HG02798 (cell line): ENCODE results near the gene RARA.

Source experiments
- ATAC-seq: cut with Tn5 transposase; IDR thresholded peaks from one replicate; pipeline ENCODE4 v1.9.1; 2021; ENCODE audit warnings: mild to moderate bottlenecking; ENCODE audit not compliant: unreplicated experiment, poor library complexity

The RARA gene

DNA sequence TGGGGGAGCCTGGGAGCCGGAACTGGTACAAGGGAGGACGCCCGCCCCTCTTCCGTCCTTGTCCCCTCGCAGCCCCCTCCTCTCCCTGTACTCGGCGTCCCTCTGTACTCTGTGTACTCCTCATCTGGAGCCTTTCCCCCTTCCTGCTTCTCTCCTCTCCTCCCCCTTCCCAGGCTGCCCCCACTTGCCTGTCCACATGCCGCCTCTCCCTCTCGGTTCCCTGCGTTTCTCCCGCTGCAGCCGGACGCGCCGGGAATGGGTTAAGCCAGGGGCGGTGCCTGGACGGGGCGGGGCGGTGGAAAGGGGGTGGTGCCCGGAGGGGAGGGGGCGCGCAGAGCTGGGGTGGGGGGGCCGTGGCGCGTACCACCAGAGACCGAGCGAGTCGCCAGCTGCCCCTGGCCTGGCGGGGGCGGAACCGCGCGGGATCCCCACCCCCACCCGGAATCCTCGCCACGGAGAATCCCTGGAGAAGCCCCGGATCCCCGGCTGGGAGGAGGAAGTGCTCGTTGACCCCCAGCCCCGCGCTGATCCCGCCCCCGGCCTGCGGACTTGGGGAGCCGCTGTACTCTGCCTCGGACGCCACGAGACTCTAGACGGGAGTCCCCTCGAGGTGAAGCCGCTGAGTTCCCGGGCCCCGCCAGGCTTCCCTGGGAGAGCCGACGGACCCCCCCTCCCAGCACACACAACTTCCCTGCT, 33.0 kb downstream of the RARA start:
- no peak for ATAC-seq

DNA sequence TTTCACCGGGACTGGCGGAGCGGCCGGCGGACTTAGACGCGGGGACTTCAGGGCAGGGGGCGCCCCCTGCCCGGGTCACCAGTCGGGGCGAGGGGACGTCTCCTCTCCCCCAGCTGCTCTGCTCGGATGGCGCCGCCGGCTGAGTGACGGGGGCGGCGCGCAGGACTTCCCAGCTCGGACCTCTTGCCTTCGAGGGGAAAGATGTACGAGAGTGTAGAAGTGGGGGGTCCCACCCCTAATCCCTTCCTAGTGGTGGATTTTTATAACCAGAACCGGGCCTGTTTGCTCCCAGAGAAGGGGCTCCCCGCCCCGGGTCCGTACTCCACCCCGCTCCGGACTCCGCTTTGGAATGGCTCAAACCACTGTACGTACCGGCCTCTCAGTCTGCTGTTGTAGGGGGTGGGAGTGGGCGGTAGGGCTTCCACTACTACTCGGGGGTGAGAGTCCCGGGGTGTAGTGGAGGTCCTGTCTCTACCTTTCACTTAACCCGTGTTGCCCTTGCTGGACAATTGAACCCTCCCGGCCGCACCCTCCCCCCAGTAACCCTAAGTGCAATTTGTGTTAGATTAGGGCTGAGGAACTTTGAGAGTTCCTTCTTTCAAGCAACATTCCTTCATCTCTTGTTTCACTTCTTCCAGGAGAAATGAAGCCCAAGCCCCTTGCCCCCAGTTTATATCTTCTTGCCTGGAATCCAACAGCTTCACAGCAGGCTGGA, 33.7 kb downstream of the RARA start:
- no peak for ATAC-seq

DNA sequence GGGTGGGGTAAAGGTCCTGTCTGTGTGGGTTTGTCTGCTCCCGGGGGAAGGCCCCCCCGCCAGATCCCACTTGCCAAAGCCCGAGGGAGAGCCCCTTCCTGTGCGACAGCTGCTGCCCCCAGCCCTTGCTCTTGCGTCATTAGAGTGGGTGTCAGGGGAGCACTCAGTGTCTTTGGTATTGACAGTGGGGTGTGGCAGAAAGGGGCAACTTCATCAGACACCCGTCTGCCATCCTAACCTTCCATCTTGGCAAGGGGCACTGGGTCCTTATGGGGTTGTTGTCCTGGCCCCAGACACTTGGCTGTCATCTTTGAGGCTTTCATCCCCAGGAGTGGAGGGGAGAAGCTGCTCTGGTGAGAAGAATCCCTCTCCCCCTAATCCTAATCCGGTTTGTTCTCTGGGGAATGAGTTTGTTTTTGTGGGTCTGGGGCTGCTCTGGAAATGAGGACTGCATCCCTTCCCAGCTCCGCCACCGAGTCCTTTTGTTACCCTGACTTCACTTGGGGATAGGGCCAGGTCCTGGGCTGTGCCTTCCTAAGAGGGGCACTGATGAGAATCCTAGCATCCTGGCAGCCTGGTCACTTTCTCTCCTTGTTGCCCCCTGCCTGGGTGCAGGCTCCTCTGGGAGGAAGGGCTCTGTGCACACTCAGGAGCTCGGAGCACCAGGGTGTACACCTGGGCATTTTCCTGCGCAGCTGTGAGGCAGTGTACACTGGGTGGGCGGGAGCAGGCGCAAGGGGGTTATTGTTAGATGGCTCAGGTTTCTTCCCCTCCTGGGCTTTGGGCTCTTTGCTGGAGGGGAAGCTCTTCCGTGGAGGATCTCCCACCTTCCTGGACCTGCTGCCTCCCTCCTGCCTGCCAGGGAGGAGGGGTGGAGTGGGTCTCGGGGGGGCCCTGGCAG, 34.5 kb downstream of the RARA start:
- ATAC-seq: no peak

DNA sequence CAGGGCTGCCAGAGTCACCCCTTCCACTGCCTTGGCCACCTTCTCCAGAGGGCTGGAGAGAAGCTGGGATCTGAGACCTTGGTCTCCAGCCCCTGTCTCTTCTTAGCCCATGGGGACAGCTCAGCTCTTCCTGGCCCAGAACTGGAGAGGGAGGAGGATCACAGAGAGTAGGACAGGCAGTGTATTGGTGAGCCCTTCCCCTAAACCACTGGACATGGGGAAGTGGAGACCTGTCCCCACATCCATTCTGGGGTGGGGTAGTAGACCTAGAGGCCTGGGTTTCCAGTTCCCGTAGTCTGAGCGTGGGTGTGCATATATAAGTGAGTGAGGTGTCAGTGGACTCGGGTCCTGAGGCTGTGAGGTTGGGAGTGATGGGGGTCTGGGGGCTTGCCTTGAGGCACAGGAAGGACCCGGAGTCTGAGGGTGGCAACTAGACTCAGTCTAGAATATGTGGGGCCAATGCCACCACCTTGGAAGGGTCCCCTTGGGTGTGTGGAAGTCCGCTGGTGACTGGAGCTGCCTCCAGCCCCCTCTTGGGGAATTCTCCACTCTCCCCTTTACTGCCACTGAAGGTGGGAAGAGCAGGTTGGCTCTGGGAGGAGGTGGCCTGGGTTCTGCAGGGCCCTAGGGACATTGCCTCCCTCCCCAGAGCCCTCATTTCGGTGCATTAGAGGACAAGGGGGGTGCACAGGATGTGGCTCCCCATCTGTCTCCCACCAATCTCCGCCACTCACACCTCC, 35.6 kb downstream of the RARA start:
- no peak for ATAC-seq

DNA sequence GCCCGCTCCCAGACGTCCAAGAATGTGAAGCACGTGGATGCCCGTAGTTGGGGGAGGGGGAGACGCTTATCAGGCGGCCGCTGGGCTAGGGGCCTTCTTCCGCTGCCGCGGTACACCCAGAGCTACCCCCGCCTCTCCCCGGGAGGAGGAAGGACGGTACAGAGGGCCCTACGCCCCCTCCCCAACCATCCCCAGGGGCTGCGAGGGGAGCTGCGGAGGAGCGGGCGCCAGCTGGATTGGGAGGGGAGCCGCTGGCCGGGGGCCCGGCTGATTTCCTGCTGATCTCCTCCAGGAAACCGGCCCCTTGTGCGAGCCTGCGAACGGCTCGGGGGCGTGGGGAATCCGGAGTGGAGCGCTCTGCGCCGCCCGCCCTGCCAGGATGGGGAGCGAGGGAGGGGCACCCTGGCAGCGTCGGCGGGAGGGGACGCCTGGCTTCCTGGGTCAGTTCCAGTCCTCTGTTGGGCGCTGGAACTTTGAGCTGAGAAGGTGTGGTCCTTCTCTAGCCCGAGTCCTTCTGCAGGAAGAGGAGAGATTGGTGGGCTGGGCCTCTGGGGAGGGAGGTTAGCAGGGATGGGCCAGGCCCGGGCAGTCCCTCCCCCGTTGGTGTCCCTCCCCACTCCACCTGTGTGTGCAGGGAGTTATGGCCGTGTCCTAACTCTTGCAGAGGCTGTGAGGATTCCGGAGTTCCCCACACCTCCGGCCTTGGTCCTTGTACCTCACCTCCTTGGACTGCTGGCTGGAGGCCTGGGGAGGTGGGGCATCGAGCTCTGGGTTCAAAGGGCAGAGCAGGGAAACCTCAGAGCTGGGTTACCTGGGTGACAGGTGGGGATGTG, 36.4 kb downstream of the RARA start:
- no peak for ATAC-seq

DNA sequence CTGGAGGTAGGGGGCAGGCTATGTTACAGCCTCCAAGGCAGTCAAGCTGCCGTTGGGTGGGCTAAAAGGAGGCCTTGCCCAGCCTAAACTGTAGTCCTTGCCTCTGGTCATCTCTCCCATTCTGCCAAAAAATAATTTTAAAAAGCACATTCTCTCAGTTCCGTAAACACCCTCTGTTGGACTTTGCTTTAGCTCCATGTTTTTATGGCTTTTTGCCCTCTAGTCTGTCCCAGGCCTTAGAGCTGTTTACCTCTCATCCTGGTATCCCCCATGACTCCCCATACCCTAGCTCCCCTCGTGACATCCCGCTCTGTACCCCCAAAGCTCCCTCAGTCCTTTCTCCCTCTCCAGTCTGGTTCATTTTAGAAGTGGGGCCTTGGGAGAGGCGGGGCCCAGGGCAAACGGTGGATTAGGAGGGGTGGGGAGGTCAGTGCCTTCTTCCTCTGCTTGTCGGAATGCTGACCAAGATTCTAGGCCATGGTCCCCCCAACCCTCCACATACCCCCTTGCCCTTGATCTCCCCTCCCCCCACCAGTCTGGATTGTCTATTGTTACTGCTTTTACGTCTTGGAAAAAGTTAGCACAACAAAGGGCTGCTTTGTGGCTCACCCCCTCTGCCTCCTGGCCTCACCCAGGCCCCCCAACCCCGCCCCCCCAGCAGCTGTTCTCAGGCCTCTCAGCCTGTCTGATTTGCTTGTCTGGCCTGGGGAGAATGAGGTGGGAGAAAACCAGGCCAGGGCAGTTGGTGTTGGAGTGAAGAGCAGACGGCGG, 37.2 kb downstream of the RARA start:
- no peak for ATAC-seq

DNA sequence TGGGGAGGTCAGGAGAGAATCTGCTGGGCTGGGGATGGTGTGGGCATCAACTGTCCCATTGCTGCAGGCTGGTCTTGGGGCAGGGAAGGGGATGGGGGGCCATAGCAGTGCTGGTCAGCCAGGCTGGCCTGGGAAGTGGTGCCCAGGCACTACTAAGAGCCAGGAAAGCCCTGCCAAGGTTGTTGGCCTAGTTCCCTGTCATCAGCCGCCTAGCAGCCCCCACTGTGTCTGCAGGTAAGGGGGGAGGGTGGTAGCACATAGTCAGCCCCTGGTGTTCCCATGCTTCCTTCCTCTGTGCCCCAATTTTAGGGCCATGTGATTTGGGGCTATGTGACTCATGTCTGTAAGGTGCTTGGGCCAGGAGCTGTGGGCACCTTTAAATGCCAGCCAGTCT, 37.8 kb downstream of the RARA start:
- ATAC-seq: no peak

DNA sequence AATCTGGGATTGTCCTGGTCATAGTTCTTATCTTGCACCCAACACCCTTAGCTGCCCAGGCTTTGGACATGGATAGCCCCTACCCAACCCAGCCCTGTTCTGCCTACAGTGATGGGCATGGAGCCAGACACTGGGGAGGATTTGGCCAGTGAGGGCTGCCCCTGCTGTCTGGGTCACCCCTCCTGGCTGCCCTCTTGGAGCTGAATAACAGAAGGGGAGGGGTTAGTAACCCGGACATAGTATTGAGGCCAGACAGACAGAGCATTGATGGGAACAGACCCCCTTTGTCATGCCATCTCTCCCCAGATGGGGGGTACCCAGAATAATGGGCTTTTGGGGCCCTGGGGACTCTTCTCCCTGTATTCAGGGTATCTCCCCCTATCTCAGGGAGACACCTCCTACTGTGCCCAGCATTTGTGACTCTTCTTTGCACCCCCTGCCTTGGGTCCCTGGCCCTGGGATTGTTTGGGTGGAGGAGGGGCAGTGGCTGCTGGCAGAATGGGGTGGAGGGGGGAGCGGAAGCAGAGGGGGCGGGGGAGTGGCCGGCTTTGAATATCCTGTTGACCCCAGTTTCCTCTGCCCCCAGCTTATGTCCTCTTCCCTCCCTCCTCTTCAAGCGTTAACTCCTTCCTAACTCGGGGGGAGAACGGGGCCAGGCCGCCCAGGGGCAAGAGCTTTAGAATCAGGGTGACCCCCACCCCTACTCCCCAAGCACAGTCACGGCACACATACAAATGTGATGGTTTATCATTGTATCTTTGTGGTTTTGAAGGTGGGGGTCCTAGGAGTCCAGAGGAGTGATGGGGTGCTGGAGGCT, 38.5 kb downstream of the RARA start:
- no peak for ATAC-seq

DNA sequence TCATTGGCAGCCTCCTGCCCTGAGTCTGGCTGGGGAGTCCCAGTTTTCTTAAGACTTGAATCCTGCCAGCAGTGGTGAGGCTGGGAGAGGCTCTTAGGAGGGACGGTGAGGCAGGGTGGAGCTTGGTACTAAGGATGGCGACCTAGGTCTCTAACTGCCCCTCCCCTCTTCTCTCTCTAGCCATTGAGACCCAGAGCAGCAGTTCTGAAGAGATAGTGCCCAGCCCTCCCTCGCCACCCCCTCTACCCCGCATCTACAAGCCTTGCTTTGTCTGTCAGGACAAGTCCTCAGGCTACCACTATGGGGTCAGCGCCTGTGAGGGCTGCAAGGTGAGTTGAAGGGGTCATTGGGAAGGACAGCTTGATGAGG, 39.1 kb downstream of the RARA start:
- no peak for ATAC-seq

DNA sequence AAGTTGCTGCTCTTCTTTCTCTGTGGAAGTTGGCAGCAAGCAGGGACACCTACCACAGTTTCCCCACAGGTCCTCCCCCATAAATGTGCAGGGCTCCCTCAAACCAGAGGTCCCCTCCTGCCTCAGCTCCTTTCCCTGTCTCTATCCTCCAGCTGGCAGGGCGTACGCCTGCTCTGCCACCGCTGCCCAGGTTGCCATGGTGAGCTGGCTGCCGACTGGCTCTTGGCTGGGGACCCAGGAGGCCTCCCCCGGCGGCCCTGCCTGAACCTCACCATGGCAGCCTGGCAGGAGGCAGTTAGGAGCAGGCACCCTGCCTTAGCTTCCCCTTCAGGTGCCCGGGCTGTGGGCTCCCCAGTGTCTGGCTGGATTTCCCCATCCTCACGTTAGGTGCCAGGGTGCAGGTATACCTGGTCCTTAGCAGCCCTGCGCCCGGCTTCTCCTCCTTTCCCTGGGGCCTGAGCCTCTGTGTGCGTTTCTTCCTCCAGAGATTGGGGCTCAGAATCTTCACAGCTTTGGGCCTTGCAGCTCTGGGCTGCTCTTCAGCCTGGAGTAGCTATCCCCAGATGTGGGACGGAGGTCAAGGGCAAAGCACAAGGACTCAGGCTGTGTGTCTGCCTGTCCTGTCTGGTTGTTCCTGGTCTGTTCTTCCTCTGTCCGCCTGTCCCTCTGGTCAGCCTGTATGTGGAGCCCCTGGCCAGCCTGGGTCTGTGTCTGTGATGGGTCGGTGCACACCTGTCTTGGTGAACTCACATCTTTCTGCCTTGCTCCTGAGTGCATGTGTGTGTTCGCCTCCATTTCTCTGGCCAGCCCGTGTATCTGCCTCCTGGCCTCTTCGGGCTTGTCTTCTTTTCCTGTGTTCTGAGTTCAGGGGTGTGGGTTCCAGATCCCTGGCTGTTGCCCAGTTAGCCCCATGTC, 39.8 kb downstream of the RARA start:
- ATAC-seq: no peak

DNA sequence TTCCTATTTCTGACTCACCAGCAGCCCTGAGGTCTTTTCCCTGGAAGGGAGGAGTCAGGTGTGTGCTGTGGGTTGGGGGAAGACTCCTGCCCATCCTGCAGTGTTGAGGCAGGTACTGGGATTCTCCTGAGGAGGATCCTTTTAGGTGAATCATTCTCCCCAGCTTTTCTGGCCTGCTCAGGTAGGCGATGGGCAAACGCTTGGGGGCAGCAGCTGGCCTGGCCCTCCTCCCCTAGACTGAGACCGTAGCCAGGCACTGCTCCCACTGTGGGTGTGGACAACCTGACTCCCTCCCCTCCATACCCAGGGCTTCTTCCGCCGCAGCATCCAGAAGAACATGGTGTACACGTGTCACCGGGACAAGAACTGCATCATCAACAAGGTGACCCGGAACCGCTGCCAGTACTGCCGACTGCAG, 40.5 kb downstream of the RARA start:
- ATAC-seq: no peak

DNA sequence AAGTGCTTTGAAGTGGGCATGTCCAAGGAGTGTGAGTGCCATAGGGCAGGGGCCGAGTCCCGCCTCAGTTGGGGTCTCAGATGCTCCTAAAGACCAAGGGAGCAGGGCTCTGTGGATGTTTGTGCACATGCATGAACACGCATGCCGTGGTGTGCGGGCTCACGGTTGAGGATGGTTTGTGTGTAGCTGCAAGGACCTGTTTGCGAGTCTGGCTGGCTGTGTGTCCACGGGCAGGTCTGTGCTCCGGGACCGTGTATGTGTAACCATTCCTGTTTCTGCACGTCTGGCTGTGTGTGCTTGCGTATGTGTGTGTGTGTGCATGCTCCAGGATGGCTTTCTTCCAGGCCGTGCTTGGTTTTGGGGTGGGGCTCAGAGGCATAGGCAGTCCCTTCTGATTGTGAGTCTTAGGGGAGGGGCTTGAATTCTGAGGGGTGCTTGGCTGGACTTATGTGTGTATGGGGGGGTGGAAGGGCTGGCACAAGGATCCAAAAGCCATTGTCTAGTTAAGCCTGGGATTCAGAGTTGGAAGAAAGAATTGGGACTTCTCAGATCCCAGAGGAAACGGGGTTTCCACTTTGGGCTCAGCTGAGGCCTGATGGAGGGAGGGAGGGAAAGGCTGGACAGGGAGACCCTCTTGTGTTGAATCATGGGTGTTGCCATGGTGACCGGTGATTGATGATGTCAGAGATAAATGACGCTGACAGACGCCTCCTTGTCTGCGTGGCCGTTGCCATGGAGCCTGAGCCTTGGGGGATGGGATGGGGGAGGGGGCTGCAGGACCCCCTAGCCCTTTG, 41.1 kb downstream of the RARA start:
- ATAC-seq: no peak

DNA sequence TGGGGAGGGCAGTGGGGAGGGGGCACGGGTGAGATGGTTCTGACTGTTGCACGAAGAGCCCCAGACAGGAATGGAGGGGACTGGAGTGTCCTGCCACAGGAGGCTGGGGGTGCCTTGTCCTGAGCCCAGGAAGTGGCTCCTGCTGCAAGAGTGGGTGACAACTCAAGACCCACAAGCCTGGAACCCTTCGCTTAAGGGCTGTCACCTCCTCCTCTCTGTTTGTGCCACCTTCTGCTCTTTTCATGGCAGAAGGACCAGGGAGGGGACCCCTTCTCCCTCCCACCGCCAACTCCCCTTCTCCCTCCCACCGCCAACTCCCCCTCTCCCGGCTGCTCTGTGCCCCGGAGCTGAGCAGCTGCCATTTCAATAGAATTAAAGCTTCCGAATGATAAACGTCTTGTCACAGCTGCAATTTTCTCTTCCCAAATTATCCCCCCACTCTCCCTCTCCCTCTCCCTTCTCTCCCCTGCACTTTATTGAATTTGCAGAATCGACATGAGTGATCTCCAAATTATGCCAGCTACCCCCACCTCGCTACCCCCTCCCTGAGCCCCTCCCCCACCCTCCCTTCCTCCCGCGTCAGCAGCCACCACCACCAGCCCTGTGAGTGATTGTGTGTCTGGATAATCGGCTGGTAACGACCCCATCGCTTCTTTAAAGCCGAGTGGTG, 41.8 kb downstream of the RARA start:
- ATAC-seq: no peak

DNA sequence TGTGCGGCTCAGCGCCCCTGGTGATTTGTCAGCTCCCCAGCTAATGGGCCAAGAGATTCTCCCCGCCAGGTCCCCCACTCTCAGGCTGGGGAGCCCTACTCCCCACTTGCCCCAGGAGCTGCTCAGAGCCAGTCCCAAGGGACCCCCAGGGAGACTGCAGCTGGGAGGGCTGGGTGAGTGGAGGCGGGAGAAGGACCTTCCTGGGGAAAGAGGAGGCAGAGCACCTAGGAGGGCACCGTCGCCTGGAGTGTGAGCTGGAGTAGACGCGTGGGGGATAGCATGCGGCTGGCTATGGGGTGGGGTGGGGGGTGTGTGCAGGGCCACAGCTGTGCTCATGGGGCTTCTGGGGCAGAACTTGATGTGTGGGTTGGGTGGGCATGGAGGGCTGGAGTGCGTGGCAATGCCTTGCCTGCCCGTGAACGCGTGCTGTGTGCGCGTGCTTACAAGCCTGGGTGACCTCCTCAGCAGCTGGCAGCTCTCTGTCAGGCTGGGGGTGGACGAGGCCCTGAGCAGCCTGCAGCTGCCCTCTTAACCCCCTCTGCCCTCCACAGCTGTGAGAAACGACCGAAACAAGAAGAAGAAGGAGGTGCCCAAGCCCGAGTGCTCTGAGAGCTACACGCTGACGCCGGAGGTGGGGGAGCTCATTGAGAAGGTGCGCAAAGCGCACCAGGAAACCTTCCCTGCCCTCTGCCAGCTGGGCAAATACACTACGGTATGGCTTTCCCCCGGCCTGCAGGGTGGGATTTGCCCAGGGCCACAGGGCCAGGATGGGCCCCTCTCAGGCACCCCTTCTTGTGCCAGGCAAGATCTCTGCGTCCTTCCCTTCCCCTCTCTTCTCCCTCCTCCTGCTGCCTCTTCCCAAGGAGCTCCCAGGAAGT, 42.6 kb downstream of the RARA start:
- ATAC-seq: no peak

DNA sequence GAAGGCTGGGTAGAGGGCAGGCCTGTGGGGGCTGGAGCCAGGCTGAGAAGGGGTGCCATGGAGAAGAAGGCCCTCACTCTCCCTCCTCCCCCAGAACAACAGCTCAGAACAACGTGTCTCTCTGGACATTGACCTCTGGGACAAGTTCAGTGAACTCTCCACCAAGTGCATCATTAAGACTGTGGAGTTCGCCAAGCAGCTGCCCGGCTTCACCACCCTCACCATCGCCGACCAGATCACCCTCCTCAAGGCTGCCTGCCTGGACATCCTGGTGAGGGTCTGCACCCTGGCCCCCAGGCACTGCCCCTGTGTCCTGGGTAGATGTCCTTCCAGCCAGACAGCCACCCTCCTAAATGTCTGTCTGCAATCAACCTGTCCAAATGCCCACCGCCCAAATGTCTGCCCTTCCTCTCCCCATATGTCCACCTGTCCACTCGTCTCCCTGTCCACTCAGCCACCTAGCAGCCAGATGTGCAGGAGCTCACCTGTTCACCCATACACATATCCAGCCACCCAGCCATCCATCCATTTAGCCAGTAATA, 43.3 kb downstream of the RARA start:
- ATAC-seq: no peak
